GM21381 (cell line): Measurements from ENCODE around the gene KRTAP10-2.
"Not testable (repeated sequence)": the region's sequence is repeated elsewhere in the genome, so short reads cannot be mapped to it uniquely, and the experiment has no call there.

Experiments
- ATAC-seq: cut with Tn5 transposase; IDR thresholded peaks from one replicate; pipeline ENCODE4 v1.9.1; 2021; ENCODE audit warnings: mild to moderate bottlenecking, moderate library complexity; ENCODE audit not compliant: unreplicated experiment

The KRTAP10-2 gene

GRCh38 chr21:44551340-44551961 is at the start of gene KRTAP10-2:
Gene KRTAP10-2, minus strand, starts transcription at chr21:44551505. Its CDS starts 47 bp downstream, at chr21:44551458.
- no peak for ATAC-seq

GRCh38 chr21:44601091-44601490 is 49.8 kb upstream of the KRTAP10-2 start:
- not testable (repeated sequence) for ATAC-seq

GRCh38 chr21:44600118-44600978 is 49.0 kb upstream of the KRTAP10-2 start, which contains the start of gene KRTAP10-7:
Gene KRTAP10-7, plus strand, starts transcription at chr21:44600597. Its CDS starts 25 bp downstream, at chr21:44600622.
- ATAC-seq: not testable (repeated sequence)

GRCh38 chr21:44599264-44600029 is 48.1 kb upstream of the KRTAP10-2 start:
- no peak for ATAC-seq

- no peak for ATAC-seq
Measured at GRCh38 chr21:44598061-44598460, 46.8 kb upstream of the KRTAP10-2 start.

- no peak for ATAC-seq
Measured at GRCh38 chr21:44596068-44596725, 44.9 kb upstream of the KRTAP10-2 start.

- ATAC-seq: no peak
Measured at GRCh38 chr21:44595524-44595923, 44.2 kb upstream of the KRTAP10-2 start.

- no peak for ATAC-seq
Measured at GRCh38 chr21:44594406-44594916, 43.2 kb upstream of the KRTAP10-2 start.

- no peak for ATAC-seq
Measured at GRCh38 chr21:44593598-44594405, 42.5 kb upstream of the KRTAP10-2 start.

- no peak for ATAC-seq
Measured at GRCh38 chr21:44592446-44593311, 41.4 kb upstream of the KRTAP10-2 start, which contains the start of gene KRTAP10-6. Gene KRTAP10-6, minus strand, starts transcription at chr21:44592505. Its CDS starts 21 bp downstream, at chr21:44592484.

- ATAC-seq: not testable (repeated sequence)
Measured at GRCh38 chr21:44591801-44592130, 40.5 kb upstream of the KRTAP10-2 start.

GRCh38 chr21:44590897-44591800 is 39.8 kb upstream of the KRTAP10-2 start:
- not testable (repeated sequence) for ATAC-seq

- no peak for ATAC-seq
Measured at GRCh38 chr21:44590311-44590721, 39.0 kb upstream of the KRTAP10-2 start.

- ATAC-seq: no peak
Measured at GRCh38 chr21:44589586-44590305, 38.4 kb upstream of the KRTAP10-2 start.

GRCh38 chr21:44589094-44589493 is 37.8 kb upstream of the KRTAP10-2 start:
- no peak for ATAC-seq

- ATAC-seq: no peak
Measured at GRCh38 chr21:44585892-44586291, 34.6 kb upstream of the KRTAP10-2 start.

GRCh38 chr21:44583800-44584147 is 32.5 kb upstream of the KRTAP10-2 start:
- no peak for ATAC-seq
